ENCODE measurements around the gene KCNA5.

KCNA5 gene

GRCh38 chr12:5027046-5027821, 16.4 kb upstream of the KCNA5 start:
- DNase-seq (ENCODE audit: low spot score) = no peak

- DNase-seq (ENCODE audit: low spot score) = no peak
These were observed 13.6 kb upstream of the KCNA5 start for GRCh38 chr12:5030066-5030465.

- DNase-seq (ENCODE audit: low spot score) = no peak
These were observed 12.4 kb upstream of the KCNA5 start for GRCh38 chr12:5031242-5031641.

- DNase-seq (ENCODE audit: low spot score) = no peak
These were observed 11.7 kb upstream of the KCNA5 start for GRCh38 chr12:5031958-5032357.

- no peak for DNase-seq (ENCODE audit: low spot score)
These were observed 10.9 kb upstream of the KCNA5 start for GRCh38 chr12:5032821-5033220.

- DNase-seq (ENCODE audit: low spot score) = no peak
These were observed 9.8 kb upstream of the KCNA5 start for GRCh38 chr12:5033883-5034282.

- no peak for DNase-seq (ENCODE audit: low spot score)
These were observed 9.1 kb upstream of the KCNA5 start for GRCh38 chr12:5034603-5035002.

GRCh38 chr12:5035618-5036017, 8.1 kb upstream of the KCNA5 start:
- no peak for DNase-seq (ENCODE audit: low spot score)

DNA sequence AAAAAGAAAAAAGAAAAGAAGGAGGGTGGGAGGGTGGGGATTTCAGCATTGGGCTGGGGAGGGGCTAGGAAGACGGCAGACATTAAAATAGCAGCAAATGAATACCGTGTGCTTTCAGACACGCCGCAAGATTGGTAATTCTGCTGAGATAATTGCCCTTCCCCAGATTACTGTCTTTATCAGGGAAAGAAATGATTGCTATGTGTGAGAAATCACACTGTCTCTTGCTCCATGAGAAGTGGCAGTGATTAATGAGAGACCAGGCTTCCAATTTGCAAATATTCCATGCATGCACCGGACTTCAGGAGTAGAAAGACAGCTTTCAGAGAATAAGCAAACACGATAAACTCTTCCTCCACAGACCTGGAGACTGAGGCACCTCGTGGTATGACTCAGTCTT, 7.6 kb upstream of the KCNA5 start:
- no peak for DNase-seq (ENCODE audit: low spot score)

- DNase-seq (ENCODE audit: low spot score) = no peak
These were observed 5.8 kb upstream of the KCNA5 start for GRCh38 chr12:5037795-5038357.

GRCh38 chr12:5038781-5039311, 4.8 kb upstream of the KCNA5 start:
- no peak for DNase-seq (ENCODE audit: low spot score)

DNA sequence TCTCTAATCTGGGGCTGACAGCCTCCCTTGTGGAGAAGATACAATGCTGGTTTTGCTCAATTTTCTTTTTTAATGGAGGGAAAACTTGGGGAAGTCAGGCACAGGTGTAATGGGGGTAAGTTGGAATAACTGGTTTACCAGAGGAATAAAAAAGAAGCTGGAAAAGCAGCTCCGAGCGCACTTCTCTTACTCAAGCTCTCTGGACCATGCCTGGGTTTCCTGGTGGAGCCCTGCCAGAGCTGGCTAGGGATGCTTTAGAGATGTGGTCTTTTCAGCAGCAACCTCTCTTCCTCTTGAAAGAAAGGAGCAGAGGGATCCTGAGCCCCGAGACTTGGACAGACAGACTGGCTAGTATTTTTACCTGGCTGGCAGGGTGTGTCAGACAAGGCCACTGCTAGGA, 3.9 kb upstream of the KCNA5 start:
- DNase-seq (ENCODE audit: low spot score) = no peak

DNA sequence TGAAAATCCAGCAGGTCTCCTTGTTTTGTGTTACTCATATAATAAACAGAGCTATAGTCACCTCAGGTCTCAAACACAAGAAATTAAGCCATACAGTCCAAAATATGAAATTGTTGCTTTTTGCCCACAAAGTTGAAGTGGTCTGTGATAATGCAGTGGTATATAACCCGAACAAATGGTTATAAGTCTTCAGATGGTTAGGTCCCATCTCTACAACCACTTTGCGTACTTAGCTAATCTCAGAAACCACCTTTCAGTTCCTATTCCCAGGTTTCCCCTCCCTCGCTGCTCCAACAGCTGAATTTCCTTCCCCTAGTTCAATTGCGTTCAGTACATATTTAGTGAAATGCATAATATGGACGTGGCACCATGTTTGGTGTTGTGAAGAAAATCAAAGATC, 3.3 kb upstream of the KCNA5 start:
- no peak for DNase-seq (ENCODE audit: low spot score)

DNA sequence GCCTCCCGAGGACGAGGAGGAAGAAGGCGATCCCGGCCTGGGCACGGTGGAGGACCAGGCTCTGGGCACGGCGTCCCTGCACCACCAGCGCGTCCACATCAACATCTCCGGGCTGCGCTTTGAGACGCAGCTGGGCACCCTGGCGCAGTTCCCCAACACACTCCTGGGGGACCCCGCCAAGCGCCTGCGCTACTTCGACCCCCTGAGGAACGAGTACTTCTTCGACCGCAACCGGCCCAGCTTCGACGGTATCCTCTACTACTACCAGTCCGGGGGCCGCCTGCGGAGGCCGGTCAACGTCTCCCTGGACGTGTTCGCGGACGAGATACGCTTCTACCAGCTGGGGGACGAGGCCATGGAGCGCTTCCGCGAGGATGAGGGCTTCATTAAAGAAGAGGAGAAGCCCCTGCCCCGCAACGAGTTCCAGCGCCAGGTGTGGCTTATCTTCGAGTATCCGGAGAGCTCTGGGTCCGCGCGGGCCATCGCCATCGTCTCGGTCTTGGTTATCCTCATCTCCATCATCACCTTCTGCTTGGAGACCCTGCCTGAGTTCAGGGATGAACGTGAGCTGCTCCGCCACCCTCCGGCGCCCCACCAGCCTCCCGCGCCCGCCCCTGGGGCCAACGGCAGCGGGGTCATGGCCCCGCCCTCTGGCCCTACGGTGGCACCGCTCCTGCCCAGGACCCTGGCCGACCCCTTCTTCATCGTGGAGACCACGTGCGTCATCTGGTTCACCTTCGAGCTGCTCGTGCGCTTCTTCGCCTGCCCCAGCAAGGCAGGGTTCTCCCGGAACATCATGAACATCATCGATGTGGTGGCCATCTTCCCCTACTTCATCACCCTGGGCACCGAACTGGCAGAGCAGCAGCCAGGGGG, 979 bp downstream of the KCNA5 start:
- DNase-seq (ENCODE audit: low spot score) = no peak

DNA sequence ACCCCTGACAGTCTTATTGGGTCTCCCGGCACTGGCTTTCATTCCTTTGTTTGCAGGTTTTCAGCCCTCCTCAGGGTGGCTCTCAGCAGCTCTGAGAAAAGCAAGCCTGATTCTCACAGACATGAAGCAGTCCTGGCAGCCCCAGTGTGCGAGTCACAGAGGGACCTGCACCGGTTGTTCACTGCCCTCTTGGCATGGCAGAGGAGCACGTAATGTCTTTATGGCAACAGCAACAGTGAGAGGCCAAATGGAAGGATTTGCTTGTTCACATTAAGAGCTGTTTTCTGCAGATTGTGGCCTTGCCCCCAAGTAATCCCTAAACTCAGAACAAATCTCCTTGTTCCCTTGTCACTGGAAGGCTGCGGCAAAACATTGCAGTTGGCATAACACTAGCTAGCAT, 3.4 kb downstream of the KCNA5 start:
- no peak for DNase-seq (ENCODE audit: low spot score)

DNA sequence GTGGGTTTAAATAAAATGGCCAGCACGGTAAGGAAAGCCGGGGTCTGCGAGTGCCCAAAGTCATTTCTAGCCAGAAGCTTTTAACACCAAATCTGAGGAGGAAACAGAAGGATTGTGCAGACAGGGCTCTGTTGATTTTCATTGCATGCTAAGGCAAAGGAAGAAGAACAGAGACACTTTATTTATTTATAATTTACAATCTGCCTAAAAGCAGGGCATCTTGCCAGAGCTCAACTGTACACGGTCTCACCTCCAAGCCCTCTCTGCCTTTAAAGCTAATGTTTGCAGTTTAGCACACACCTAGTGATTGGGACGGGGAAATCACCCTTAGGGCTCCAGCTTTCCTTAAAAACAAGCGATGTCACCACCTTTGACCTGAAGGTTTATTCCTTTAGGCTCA, 4.0 kb downstream of the KCNA5 start:
- no peak for DNase-seq (ENCODE audit: low spot score)

- no peak for DNase-seq (ENCODE audit: low spot score)
These were observed 6.9 kb downstream of the KCNA5 start for GRCh38 chr12:5050542-5050941.

GRCh38 chr12:5051334-5051733, 7.7 kb downstream of the KCNA5 start:
- DNase-seq (ENCODE audit: low spot score) = no peak

DNA sequence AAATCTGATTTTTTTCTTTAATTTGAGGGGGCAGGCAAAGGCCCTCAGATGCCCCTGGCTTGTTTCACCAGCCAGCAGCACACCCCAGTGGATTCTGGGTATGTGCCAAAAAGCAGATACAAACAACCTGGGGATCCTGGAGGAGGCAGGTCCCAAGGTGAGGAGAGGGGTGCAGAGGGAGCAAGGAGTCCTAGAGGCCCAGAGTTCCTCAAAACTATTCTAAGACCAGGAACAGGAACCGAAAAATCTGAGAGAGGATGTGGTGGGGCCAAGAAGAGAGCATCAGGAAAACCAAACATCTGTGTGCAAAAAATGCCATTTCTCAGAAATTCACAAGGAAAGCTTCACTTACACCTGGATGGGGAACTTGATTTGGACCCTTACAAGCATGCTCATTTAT, 8.2 kb downstream of the KCNA5 start:
- DNase-seq (ENCODE audit: low spot score) = no peak

DNA sequence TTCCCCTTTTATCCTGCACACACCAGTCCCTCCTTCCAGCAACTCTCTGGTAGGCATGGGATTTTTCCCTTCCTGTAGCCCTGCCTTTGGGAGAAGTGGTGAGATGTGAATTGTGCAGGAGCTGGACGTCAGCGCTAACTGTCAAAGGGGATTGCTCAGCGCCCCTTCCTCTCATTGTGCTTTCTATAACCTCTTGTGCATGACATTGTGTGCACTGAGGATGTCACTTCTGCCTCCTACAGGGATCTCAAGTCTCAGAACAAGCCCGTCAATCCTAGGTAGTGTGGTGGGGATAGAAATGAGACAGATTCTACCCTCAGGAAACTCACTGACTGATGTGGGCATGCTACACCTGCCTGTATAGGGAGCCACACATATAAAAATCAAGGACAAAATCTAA, 8.7 kb downstream of the KCNA5 start:
- DNase-seq (ENCODE audit: low spot score) = no peak

DNA sequence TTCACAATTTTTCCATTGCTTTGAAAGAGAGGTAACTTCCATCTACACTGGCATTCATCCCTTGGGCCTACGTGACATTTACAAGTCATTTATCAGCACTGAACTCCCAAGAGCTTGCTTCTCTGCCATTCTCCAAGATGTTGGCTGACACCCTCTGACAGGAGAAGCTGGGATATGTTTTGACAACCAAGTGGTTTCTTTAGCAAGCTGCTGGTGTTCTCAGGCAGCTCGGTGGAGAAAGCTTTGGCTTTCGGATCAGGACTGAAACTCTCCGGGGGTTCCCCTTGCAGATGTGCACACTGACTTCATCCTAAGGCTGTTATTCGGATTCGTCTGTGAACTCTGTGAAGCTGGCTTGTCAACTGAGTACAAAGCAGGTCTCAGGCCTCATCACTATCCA, 15.7 kb downstream of the KCNA5 start:
- no peak for DNase-seq (ENCODE audit: low spot score)

DNA sequence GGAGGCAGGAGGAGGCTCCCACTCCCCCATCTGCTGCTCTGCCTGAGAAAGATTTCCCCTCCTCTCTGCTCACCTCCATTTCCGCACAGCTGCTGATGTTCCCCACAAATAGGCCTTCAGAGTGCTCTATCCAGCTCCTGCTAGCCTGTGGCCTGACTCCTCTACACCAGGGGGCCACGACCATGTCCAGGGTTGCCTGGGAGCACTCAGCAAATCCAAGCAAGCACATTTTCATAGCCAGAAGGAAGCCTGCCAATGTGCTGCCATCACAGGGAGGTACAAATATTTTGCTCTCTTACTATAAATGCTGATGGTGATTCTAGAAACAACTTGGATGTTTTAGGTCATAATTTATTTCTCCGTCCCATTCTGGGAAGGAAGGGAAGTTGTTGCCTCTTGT, 17.3 kb downstream of the KCNA5 start:
- no peak for DNase-seq (ENCODE audit: low spot score)

GRCh38 chr12:5063149-5063548, 19.5 kb downstream of the KCNA5 start:
- DNase-seq (ENCODE audit: low spot score) = no peak

All from LoVo (cell line).